ENCODE data around the gene TTC19. TPM values are rescaled to one million over a fixed set of nuclear protein-coding genes. Genes with fewer than 3 reads are reported as not detected.
"Not testable (repeated sequence)": the region's sequence is repeated elsewhere in the genome, so short reads cannot be mapped to it uniquely, and the experiment has no call there.

TTC19 gene
- total RNA-seq, 1 experiment from 2014 or later: 53.5 TPM

- no peaks in the 10 kb centered on the region for H3K9me2 ChIP-seq (ENCODE audit: insufficient read depth)
- H3F3A ChIP-seq (ENCODE audit: insufficient read depth, low read depth): no peaks in the 10 kb centered on the region
- TF ChIP-seq EZH2 (IDR thresholded peaks at IDR 0.05; ENCODE audit: low read depth) (no peak), CTCF (conservative IDR thresholded peaks at IDR 0.05) (no peak)
- no peaks in the 10 kb centered on the region for H3K9me3 ChIP-seq (ENCODE audit: insufficient read depth, low read depth)
- no TSS peak for BruUV-seq (replicated peaks)
- no peak overlapping the region for H3K27ac ChIP-seq
- H3K36me3 ChIP-seq (ENCODE audit: low read depth): no peaks in the 10 kb centered on the region; the same call in 1 of the 2 replicates
- no peak for DNase-seq
- H2AFZ ChIP-seq: no peak overlapping the region
- no peak overlapping the region for H3K4me2 ChIP-seq
- H3K79me2 ChIP-seq (ENCODE audit: low read depth): no peaks in the 10 kb centered on the region
- no peaks in the 10 kb centered on the region for H3K27me3 ChIP-seq (ENCODE audit: insufficient read depth, low read depth)
- H3K4me3 ChIP-seq: no peak overlapping the region
- ChIA-PET POLR2A (ENCODE audit: unreplicated experiment) (interaction anchor here (0.7 kb wide), 1 partner anchor 329 kb away, joined by 4 read pairs; the partner anchor contains the start of gene UBB), CTCF (no interaction called here)
- intact Hi-C loops (cut with micrococcal nuclease; ENCODE audit: unreplicated experiment): no loop called here
- H4K20me1 ChIP-seq (ENCODE audit: insufficient read depth): no peaks in the 10 kb centered on the region
- no peaks in the 10 kb centered on the region for H3K4me1 ChIP-seq (replicated peaks; ENCODE audit: insufficient read depth)
These were observed 52.9 kb downstream of the TTC19 start for GRCh38 chr17:16052486-16052885.

- H2AFZ ChIP-seq; POLR2A ChIA-PET (ENCODE audit: unreplicated experiment); DNase-seq; H4K20me1 ChIP-seq (ENCODE audit: insufficient read depth); CTCF ChIA-PET; BruUV-seq (replicated peaks); H3K27me3 ChIP-seq (ENCODE audit: insufficient read depth, low read depth); H3K4me3 ChIP-seq; H3K79me2 ChIP-seq (ENCODE audit: low read depth); H3K4me1 ChIP-seq (replicated peaks; ENCODE audit: insufficient read depth); H3K9me2 ChIP-seq (ENCODE audit: insufficient read depth); H3K4me2 ChIP-seq; H3K9me3 ChIP-seq (ENCODE audit: insufficient read depth, low read depth); H3K36me3 ChIP-seq (ENCODE audit: low read depth); intact Hi-C loops (cut with micrococcal nuclease; ENCODE audit: unreplicated experiment); H3F3A ChIP-seq (ENCODE audit: insufficient read depth, low read depth); H3K27ac ChIP-seq: not testable (repeated sequence)
These were observed 55.5 kb downstream of the TTC19 start for GRCh38 chr17:16055139-16055538.

- no peak overlapping the region for H3K27ac ChIP-seq
- H3K9me3 ChIP-seq (ENCODE audit: insufficient read depth, low read depth): no peaks in the 10 kb centered on the region
- ChIA-PET POLR2A (ENCODE audit: unreplicated experiment) (no interaction called here), CTCF (no interaction called here)
- no peak overlapping the region for H3K4me2 ChIP-seq
- peaks cover 7% of the 10 kb centered on the region; the same call in 1 of the 2 replicates for H3K36me3 ChIP-seq (ENCODE audit: low read depth)
- H3F3A ChIP-seq (ENCODE audit: insufficient read depth, low read depth): no peaks in the 10 kb centered on the region
- H4K20me1 ChIP-seq (ENCODE audit: insufficient read depth): no peaks in the 10 kb centered on the region
- no peak for TF ChIP-seq EZH2 (IDR thresholded peaks at IDR 0.05; ENCODE audit: low read depth)
- TF ChIP-seq CTCF (conservative IDR thresholded peaks at IDR 0.05): no peak
- no TSS peak for BruUV-seq (replicated peaks)
- no peaks in the 10 kb centered on the region for H3K4me1 ChIP-seq (replicated peaks; ENCODE audit: insufficient read depth)
- H3K79me2 ChIP-seq (ENCODE audit: low read depth): no peaks in the 10 kb centered on the region
- no peaks in the 10 kb centered on the region for H3K27me3 ChIP-seq (ENCODE audit: insufficient read depth, low read depth)
- DNase-seq: no peak
- H3K4me3 ChIP-seq: no peak overlapping the region
- no peak overlapping the region for H2AFZ ChIP-seq
- intact Hi-C loops (cut with micrococcal nuclease; ENCODE audit: unreplicated experiment): no loop called here
- no peaks in the 10 kb centered on the region for H3K9me2 ChIP-seq (ENCODE audit: insufficient read depth)
These were observed 62.0 kb downstream of the TTC19 start for GRCh38 chr17:16061631-16062030.

- no peak for TF ChIP-seq EZH2 (IDR thresholded peaks at IDR 0.05; ENCODE audit: low read depth)
- TF ChIP-seq CTCF (conservative IDR thresholded peaks at IDR 0.05): no peak
- H3K36me3 ChIP-seq (ENCODE audit: low read depth): no peaks in the 10 kb centered on the region
- H4K20me1 ChIP-seq (ENCODE audit: insufficient read depth): no peaks in the 10 kb centered on the region
- no peaks in the 10 kb centered on the region for H3K27me3 ChIP-seq (ENCODE audit: insufficient read depth, low read depth)
- no peak overlapping the region for H3K27ac ChIP-seq
- H3K9me3 ChIP-seq (ENCODE audit: insufficient read depth, low read depth): no peaks in the 10 kb centered on the region
- no peak overlapping the region for H2AFZ ChIP-seq
- no peaks in the 10 kb centered on the region for H3F3A ChIP-seq (ENCODE audit: insufficient read depth, low read depth)
- no peaks in the 10 kb centered on the region for H3K4me1 ChIP-seq (replicated peaks; ENCODE audit: insufficient read depth)
- no peak for DNase-seq
- no TSS peak for BruUV-seq (replicated peaks)
- no peak overlapping the region for H3K4me2 ChIP-seq
- H3K9me2 ChIP-seq (ENCODE audit: insufficient read depth): no peaks in the 10 kb centered on the region
- H3K79me2 ChIP-seq (ENCODE audit: low read depth): no peaks in the 10 kb centered on the region
- ChIA-PET CTCF (interaction anchor here (0.8 kb wide), 1 partner anchor 20 kb away, joined by 3 read pairs; no protein-coding TSS in a partner anchor), POLR2A (ENCODE audit: unreplicated experiment) (interaction anchor here (0.6 kb wide), 1 partner anchor 573 kb away, joined by 5 read pairs; no protein-coding TSS in a partner anchor)
- intact Hi-C loops (cut with micrococcal nuclease; ENCODE audit: unreplicated experiment): no loop called here
- no peak overlapping the region for H3K4me3 ChIP-seq
These were observed 66.5 kb downstream of the TTC19 start for GRCh38 chr17:16066125-16066524.
